GM12892 (cell line): Measurements from ENCODE around the gene PTGS1.

Experiments used
- POLR2A ChIP-seq: IDR thresholded peaks from 2 replicates; pipeline ENCODE4 v1.6.1; 2011; ENCODE audit warnings: low read depth, low read length, control low read depth
- POLR2AphosphoS5 ChIP-seq: IDR thresholded peaks from 2 replicates; pipeline ENCODE4 v1.6.1; 2011; ENCODE audit warnings: low read depth, low read length, control low read depth
- TAF1 ChIP-seq: IDR thresholded peaks from 2 replicates; pipeline ENCODE4 v1.6.1; 2011; ENCODE audit warnings: low read depth, mild to moderate bottlenecking, control low read depth, low read length, borderline replicate concordance

GRCh38 chr9:122371846-122372245 is 1.0 kb downstream of the PTGS1 start:
- no peak for TF ChIP-seq POLR2AphosphoS5
- TF ChIP-seq POLR2A, result no peak
- TF ChIP-seq TAF1, result no peak
